Smooth muscle cell of the brain vasculature (primary cell): ENCODE data around the gene HOMER2.

Experiments used
- DNase-seq: peaks from one replicate; pipeline ENCODE4 v3.0.0-alpha.2; 2012; ENCODE audit warnings: low read depth, low spot score

HOMER2 gene

GRCh38 chr15:82931221-82931620, 21.3 kb downstream of the HOMER2 start:
- no peak for DNase-seq

- no peak for DNase-seq
Observed at GRCh38 chr15:82930461-82930860, 22.1 kb downstream of the HOMER2 start.

GRCh38 chr15:82928711-82929110, 23.8 kb downstream of the HOMER2 start:
- no peak for DNase-seq

GRCh38 chr15:82923744-82924143, 28.8 kb downstream of the HOMER2 start:
- DNase-seq = no peak

GRCh38 chr15:82922737-82923136, 29.8 kb downstream of the HOMER2 start:
- no peak for DNase-seq

- no peak for DNase-seq
Observed at GRCh38 chr15:82921939-82922338, 30.6 kb downstream of the HOMER2 start.

- DNase-seq = no peak
Observed at GRCh38 chr15:82921242-82921641, 31.3 kb downstream of the HOMER2 start.

GRCh38 chr15:82919231-82919886, 33.2 kb downstream of the HOMER2 start:
- no peak for DNase-seq

GRCh38 chr15:82918607-82919230, 33.8 kb downstream of the HOMER2 start:
- no peak for DNase-seq

GRCh38 chr15:82918162-82918561, 34.4 kb downstream of the HOMER2 start:
- DNase-seq = no peak

- no peak for DNase-seq
Observed at GRCh38 chr15:82917249-82917648, 35.3 kb downstream of the HOMER2 start.

GRCh38 chr15:82916161-82916952, 36.2 kb downstream of the HOMER2 start:
- DNase-seq = no peak

- DNase-seq = no peak
Observed at GRCh38 chr15:82914396-82914795, 38.1 kb downstream of the HOMER2 start.

- DNase-seq = no peak
Observed at GRCh38 chr15:82911458-82911857, 41.1 kb downstream of the HOMER2 start.

GRCh38 chr15:82910721-82911120, 41.8 kb downstream of the HOMER2 start:
- no peak for DNase-seq

- DNase-seq = no peak
Observed at GRCh38 chr15:82909080-82909815, 43.3 kb downstream of the HOMER2 start.

GRCh38 chr15:82907350-82907749, 45.2 kb downstream of the HOMER2 start:
- DNase-seq = no peak

GRCh38 chr15:82904574-82904973, 47.9 kb downstream of the HOMER2 start:
- DNase-seq = no peak

- no peak for DNase-seq
Observed at GRCh38 chr15:82903511-82903910, 49.0 kb downstream of the HOMER2 start.

- DNase-seq = no peak
Observed at GRCh38 chr15:82901114-82901805, 51.3 kb downstream of the HOMER2 start.

- no peak for DNase-seq
Observed at GRCh38 chr15:82900511-82901060, 51.9 kb downstream of the HOMER2 start.
